ENCODE data around the gene ZMYM5.
"Not testable (repeated sequence)": the region's sequence is repeated elsewhere in the genome, so short reads cannot be mapped to it uniquely, and the experiment has no call there.

The ZMYM5 gene

GRCh38 chr13:19822673-19823072, 40.8 kb downstream of the ZMYM5 start:
- DNase-seq (ENCODE audit: low read depth in 2 of 3, low spot score in 2 of 3), result no peak

GRCh38 chr13:19818223-19818842, 45.1 kb downstream of the ZMYM5 start:
- peak in 1 of 3 experiments; percentile 7 for DNase-seq (ENCODE audit: low read depth in 2 of 3, low spot score in 2 of 3)

DNA sequence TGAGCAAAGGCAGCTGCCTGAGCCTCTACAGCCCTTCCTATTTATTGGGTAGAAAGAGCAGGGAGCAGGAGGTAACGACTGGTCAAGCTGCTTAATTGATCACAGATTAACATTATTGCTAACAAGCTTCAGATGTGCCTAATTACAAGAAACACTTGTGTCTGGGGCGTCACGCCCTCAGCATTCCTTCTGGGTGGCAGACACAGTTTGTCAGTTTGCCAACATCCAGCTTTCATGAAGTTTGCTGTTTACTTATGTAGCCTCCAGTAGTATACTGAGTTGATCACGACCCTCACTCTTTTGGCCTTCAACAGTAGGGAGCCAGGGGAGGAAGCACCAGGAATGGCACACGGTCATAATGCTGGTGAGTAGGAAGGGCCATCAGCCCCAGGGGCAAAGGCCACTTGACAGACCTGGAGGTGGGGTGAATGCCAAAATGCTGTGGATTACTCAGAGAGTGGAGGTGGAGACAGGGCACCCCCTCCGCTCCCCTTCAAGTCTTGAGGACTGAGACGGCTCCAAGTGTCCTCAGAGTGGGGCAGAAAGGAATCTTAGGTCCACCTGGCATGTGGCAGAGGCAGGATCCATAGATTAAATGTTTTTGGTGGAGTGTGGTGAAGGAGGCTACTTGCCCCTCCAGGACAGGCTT, 45.8 kb downstream of the ZMYM5 start:
- no peak for DNase-seq (ENCODE audit: low read depth in 2 of 3, low spot score in 2 of 3)

GRCh38 chr13:19817106-19817505, 46.3 kb downstream of the ZMYM5 start:
- no peak for DNase-seq (ENCODE audit: low read depth in 2 of 3, low spot score in 2 of 3)

GRCh38 chr13:19815842-19816241, 47.6 kb downstream of the ZMYM5 start:
- not testable (repeated sequence) for DNase-seq (ENCODE audit: low read depth in 2 of 3, low spot score in 2 of 3)

DNA sequence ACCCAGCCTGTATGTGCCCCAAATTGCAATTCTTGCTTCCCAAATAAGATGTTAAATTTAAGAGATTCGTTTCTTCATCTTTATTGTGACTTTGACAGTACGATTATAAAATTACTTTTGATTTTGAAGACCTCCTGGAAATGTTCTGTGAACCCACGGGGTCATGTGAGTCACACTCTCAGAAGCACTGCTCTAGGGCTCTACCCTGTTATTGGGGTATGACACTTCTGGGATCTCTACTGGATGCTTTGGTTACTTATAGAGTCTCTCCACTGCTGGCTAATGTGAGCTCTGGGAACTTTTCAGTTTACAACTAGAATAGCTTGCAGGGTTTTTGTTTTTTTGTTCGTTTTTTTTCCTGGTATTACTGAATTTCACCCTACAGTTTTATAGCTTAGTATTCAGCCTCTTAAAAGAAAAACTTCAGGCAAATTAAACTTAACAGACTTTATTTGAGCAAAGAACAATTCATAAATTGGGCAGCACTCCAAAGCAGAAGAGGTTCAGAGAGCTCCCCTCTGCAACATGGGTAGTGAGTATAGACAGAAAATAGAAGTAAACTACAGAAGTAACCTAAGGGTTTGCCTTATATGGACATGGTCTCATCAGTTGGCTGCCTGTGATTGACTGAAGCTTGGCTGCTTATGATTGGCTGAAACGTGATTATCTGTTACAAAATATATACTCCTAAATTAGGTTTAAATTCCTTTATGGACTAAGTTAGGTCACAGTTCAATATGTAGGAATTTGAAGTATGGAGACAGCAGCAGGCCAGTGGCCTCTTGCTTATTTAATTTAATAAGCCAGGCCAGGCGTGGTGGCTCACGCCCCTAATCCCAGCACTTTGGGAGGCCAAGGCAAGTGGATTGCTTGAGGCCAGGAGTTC, 52.2 kb downstream of the ZMYM5 start:
- no peak for DNase-seq (ENCODE audit: low read depth in 2 of 3, low spot score in 2 of 3)

- DNase-seq (ENCODE audit: low read depth in 2 of 3, low spot score in 2 of 3), result no peak
Measured at GRCh38 chr13:19810151-19810550, 53.3 kb downstream of the ZMYM5 start.

DNA sequence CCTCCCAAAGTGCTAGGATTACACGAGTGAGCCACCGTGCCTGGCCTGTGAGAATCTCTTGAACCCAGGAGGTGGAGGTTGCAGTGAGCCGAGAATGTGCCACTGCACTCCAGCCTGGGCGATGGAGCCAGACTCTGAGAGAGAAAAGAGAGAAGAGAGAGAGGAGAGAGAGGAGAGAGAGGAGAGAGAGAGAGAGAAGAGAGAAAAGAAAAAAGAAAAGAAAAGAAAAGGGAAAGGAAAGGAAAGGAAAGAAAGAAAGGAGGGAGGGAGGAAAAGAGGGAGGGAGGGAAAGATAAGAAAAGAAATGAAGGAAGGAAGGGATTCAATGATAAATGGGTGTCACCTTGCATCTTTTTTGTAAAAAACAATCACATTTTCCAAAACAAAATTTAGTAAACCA, 57.7 kb downstream of the ZMYM5 start:
- no peak for DNase-seq (ENCODE audit: low read depth in 2 of 3, low spot score in 2 of 3)

DNA sequence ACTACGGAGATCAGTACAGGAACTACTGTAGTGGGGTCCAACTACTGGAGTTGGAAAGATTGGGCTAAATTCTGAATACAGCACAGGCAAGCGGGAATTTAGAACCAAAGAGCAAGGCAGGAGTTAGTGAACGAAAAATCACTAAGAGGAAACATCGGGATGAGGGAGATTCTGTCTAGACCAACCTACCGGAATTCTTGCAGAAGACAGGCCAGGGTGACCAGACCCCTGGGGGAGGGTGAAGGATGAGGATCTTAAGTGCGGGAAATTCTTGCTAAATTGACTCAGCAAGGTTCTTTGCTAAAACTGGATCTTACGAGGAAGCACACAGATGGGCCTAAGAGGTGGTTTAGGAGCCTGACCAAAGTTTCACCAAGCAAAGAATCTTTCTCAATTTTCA, 67.5 kb downstream of the ZMYM5 start:
- DNase-seq (ENCODE audit: low read depth in 2 of 3, low spot score in 2 of 3), result no peak

GRCh38 chr13:19794631-19795030, 68.8 kb downstream of the ZMYM5 start:
- no peak for DNase-seq (ENCODE audit: low read depth in 2 of 3, low spot score in 2 of 3)

- no peak for DNase-seq (ENCODE audit: low read depth in 2 of 3, low spot score in 2 of 3)
Measured at GRCh38 chr13:19791953-19792537, 71.4 kb downstream of the ZMYM5 start.

DNA sequence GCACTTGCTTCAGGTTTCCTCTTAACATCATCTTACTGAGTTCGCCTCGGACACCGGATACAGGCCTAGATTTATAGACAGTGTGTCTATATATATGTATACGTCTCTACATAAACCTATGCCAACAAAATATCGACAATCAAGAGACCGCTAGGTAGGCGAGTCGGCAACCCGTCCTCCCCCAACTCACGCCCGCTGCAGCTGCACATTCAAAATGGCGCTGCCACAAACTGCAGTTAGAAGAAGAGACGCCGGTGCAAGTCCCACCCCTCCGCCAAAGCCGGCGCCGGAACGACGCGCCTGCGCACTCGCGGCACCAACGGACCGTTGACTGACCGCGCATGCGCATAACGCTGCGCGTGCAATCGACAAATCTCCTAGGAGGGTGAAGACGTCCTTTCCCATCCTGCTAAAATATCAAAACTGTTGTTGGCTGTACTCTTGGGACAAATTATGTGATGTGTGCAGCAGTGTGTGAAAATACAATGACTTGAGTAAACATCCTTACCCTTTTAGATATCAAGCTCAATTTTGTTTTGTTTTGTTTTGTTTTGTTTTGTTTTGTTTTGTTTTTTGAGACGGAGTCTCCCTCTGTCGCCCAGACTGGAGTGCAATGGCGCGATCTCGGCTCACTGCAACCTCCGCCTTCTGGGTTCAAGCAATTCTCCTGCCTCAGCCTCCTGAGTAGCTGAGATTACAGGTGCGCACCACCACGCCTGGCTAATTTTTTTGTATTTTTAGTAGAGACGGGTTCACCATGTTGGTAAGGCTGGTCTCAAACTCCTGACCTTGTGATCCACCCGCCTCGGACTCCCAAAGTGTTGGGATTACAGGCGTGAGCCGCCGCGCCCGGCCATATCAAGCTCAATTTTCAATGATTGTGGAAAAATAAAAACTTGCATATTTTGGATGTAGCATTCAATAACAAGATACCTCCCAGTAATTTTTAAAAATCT, 80.4 kb downstream of the ZMYM5 start, which contains the start of gene PSPC1:
Gene PSPC1, minus strand, starts transcription at position 219 of the 956 bp plus-strand sequence. Its CDS starts 188 bp downstream, at position 31.
- DNase-seq (ENCODE audit: low read depth in 2 of 3, low spot score in 2 of 3), result peak; percentile 79 to 92 (median 91)

DNA sequence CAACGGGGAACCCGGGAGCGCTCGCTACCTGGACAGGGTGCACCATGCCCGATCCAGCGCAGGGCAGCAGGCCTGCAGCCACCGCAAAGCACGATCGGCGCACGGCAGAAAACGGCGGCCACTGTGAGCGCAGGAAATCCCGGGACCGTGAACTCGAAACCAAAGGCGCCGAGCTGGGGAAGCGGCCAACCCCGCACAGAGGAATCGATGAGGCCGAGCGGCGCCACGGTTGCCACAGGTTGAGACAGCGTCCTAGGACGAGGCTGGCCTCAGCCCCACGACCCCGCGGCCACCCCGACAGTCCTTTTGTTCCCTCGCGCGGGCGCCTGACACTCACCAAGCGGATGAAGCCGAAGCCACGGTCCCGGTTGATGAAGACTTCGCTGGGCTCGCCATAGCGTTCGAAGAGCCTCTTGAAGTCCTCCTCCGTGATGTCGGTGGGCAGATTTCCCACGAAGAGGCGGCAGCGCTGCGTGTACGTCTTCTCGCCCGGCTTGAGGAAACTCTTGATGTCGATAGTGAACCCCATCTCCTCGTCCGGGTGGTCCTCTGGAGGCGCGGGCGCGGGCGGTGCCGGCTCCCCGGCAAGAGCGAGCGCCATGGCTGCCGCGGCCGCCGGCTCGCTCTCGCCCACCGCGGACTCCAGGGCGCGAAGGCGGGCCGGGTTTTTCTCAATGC, 81.3 kb downstream of the ZMYM5 start:
- peak; percentile 20 to 44 (median 30) for DNase-seq (ENCODE audit: low read depth in 2 of 3, low spot score in 2 of 3)

DNA sequence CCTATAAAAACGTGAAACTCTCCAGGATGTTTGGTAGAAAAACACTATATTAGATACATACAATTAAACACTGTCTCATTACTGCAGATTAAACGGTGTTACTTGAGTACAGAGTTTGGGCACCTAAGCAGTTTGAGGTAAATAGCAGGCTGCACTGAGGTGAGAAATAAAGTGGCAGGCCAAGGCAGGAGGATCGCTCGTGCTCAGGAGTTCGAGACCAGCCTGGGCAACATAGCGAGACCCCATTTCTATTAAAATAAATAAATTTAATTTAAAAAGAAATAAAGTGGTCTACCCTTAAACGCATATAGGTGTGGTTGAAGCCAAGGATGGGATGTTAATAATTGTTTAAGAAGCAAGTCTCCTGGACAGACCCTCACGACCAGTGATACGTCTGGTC, 81.9 kb downstream of the ZMYM5 start:
- no peak for DNase-seq (ENCODE audit: low read depth in 2 of 3, low spot score in 2 of 3)

DNA sequence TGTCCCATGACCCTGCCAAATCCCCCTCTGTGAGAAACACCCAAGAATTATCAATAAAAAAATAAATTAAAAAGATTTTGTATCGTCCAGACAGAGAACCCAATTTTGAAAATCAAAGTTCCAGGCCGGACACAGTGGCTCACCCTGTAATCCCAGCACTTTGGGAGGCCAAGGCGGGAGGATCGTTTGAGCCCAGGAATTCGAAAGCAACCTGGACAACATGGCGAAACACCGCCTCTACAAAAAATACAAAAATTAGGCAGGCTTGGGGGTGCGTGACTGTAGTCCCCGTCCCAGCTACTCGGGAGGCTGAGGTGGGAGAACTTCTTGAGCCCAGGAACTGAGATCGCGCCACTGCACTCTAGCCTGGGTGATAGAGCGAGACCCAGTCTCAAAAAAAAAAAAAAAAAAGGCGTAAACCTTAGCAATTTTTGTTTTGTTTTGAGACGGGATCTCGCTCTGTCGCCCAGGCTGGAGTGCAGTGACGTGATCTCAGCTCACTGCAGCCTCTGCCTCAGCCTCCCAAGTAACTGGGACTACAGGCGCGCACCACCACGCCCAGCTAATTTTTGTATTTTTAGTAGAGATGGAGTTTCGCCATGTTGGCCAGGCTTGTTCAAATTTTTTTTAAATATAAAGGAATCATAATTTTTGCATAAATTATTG, 82.6 kb downstream of the ZMYM5 start:
- DNase-seq (ENCODE audit: low read depth in 2 of 3, low spot score in 2 of 3), result not testable (repeated sequence)
